ENCODE measurements around the gene GZMM. TPM values are rescaled to one million over a fixed set of nuclear protein-coding genes. Genes with fewer than 3 reads are reported as not detected.

The GZMM gene
- total and polyA plus RNA-seq, 2 experiments from 2014 or later: not detected

DNA sequence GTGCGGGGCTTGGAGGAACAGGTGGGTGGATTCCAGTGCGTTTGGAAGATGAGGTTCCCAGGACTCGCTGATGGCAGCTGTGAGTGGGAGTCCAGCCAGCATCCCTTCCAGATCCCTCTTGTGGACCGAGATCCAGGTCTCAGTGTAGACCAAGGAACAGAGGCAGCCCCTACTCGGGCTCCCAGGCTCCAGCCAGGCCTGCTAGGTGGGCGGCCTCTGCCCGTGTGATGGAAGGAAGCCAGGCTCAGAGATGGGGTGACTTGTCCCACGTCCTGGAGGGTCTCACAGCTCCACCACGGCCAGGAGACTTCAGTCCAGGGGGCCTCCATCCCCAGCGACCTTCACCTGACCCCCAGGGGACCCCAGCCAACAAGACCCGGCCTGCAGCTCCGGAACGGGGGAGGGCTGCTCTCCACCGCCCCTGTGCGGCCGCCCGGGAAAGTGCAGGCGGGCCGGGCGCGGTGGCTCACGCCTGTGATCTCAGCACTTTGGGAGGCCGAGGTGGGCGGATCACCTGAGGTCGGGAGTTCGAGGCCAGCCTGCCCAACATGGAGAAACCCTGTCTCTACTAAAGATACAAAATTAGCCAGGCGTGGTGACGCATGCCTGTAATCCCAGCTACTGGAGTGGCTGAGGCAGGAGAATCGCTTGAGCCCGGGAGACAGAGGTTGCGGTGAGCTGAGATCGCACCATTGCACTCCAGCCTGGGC is 48.3 kb upstream of the GZMM start:
- no peak for TF ChIP-seq EZH2 (IDR thresholded peaks at IDR 0.05; ENCODE audit: borderline replicate concordance)
- TF ChIP-seq CTCF (IDR thresholded peaks at IDR 0.05; ENCODE audit: poor library complexity): peak; percentile 65
- TF ChIP-seq EZH2phosphoT487 (IDR thresholded peaks at IDR 0.05; ENCODE audit: low read depth, severe bottlenecking, unreplicated experiment): no peak
- Histone ChIP-seq H3K27me3 (peaks cover 22% of the 10 kb centered on the region), H3K9me3 (ENCODE audit: low read depth) (no peaks in the 10 kb centered on the region), H3K4me1 (ENCODE audit: insufficient read depth) (no peaks in the 10 kb centered on the region), H2AFZ (no peak overlapping the region), H3K27ac (no peak overlapping the region), H3K4me2 (no peak overlapping the region), H3K4me3 (no peak overlapping the region), H3K9me2 (replicated peaks; ENCODE audit: insufficient read depth) (no peaks in the 10 kb centered on the region), H4K20me1 (ENCODE audit: insufficient read depth, poor library complexity, severe bottlenecking) (no peaks in the 10 kb centered on the region), H3K36me3 (replicated peaks; ENCODE audit: insufficient read depth, low read depth) (no peaks in the 10 kb centered on the region), H3K79me2 (no peaks in the 10 kb centered on the region)
- WGBS (ENCODE audit: low lambda C conversion rate, missing lambda C conversion rate): 36% methylated on average over 28 of the region's 32 CpGs
- DNase-seq (ENCODE audit: low spot score): peak; percentile 43

DNA sequence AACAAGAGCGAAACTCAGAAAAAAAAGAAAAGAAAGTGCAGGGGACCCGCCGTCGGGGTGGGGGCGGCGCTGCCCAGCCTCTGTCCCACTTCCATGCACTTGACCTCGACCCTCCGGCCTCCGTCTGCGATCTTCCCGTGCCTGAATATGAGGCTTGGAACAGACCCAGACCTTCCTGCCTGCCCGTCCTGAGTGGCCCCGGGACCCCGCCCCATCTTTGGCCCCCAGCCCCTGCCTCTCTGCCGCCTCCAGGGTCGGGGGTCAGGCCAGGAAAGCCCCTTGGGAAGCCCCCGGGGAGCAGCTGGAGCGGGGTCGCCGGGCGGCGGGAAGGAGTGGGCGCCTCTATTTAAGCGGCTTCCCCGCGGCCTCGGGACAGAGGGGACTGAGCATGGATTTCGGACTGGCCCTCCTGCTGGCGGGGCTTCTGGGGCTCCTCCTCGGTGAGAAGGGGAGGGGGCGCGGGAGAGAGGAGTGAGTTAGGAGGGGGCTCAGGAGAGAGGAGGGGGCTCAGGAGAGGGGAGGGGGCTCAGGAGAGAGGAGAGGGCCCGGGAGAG is 47.7 kb upstream of the GZMM start, which contains the start of gene MADCAM1:
Gene MADCAM1 (plus strand): TSS at position 375 of the 554 bp plus-strand sequence. CDS start 14 bp downstream, at position 389.
- peak; percentile 4 for DNase-seq (ENCODE audit: low spot score)

DNA sequence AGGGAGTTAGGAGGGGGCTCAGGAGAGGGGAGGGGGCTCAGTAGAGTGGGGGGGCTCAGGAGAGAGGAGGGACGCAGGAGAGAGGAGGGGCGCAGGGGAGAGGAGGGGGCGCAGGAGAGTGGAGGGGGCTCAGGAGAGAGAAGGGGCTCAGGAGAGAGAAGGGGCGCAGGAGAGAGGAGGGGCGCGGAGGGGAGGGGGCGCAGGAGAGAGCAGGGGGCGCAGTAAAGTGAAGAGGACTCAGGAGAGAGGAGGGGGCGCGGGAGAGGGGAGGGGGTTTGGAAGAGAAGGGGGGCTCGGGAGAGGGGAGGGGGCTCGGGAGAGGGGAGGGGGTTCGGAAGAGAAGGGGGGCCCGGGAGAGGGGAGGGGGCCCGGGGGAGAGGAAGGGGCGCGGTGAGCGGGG is 46.9 kb upstream of the GZMM start:
- Histone ChIP-seq H3K4me1 (ENCODE audit: insufficient read depth) (no peaks in the 10 kb centered on the region), H3K9me2 (replicated peaks; ENCODE audit: insufficient read depth) (no peaks in the 10 kb centered on the region), H3K4me2 (no peak overlapping the region), H3K79me2 (no peaks in the 10 kb centered on the region), H3K27me3 (peaks cover 22% of the 10 kb centered on the region), H2AFZ (no peak overlapping the region), H3K9me3 (ENCODE audit: low read depth) (no peaks in the 10 kb centered on the region), H4K20me1 (ENCODE audit: insufficient read depth, poor library complexity, severe bottlenecking) (no peaks in the 10 kb centered on the region), H3K4me3 (no peak overlapping the region), H3K36me3 (replicated peaks; ENCODE audit: insufficient read depth, low read depth) (no peaks in the 10 kb centered on the region), H3K27ac (no peak overlapping the region)
- DNase-seq (ENCODE audit: low spot score): peak; percentile 3
- no CpG with 5 or more reads among the region's 18 CpGs for WGBS (ENCODE audit: low lambda C conversion rate, missing lambda C conversion rate)
- TF ChIP-seq EZH2 (IDR thresholded peaks at IDR 0.05; ENCODE audit: borderline replicate concordance): no peak
- no peak for TF ChIP-seq CTCF (IDR thresholded peaks at IDR 0.05; ENCODE audit: poor library complexity)
- no peak for TF ChIP-seq EZH2phosphoT487 (IDR thresholded peaks at IDR 0.05; ENCODE audit: low read depth, severe bottlenecking, unreplicated experiment)

More for the DNA sequence above, 47.7 kb upstream of the GZMM start, which contains the start of gene MADCAM1:
- peak within 1 kb of the TSS; percentile 81 for H3K4me2 ChIP-seq
- no peak within 1 kb of the TSS for H3K4me3 ChIP-seq
- H3K36me3 ChIP-seq (replicated peaks; ENCODE audit: insufficient read depth, low read depth): no peaks in the 10 kb centered on the region
- peaks cover 22% of the 10 kb centered on the region for H3K27me3 ChIP-seq
- H3K79me2 ChIP-seq: no peaks in the 10 kb centered on the region
- H2AFZ ChIP-seq: no peak within 1 kb of the TSS
- no peaks in the 10 kb centered on the region for H3K9me3 ChIP-seq (ENCODE audit: low read depth)
- no peak within 1 kb of the TSS for H3K27ac ChIP-seq
- H3K9me2 ChIP-seq (replicated peaks; ENCODE audit: insufficient read depth): no peaks in the 10 kb centered on the region
- WGBS (ENCODE audit: low lambda C conversion rate, missing lambda C conversion rate): 33% methylated on average over 22 of the region's 33 CpGs
- no peaks in the 10 kb centered on the region for H4K20me1 ChIP-seq (ENCODE audit: insufficient read depth, poor library complexity, severe bottlenecking)
- TF ChIP-seq EZH2 (IDR thresholded peaks at IDR 0.05; ENCODE audit: borderline replicate concordance) (no peak), EZH2phosphoT487 (IDR thresholded peaks at IDR 0.05; ENCODE audit: low read depth, severe bottlenecking, unreplicated experiment) (no peak), CTCF (IDR thresholded peaks at IDR 0.05; ENCODE audit: poor library complexity) (no peak)
- no peaks in the 10 kb centered on the region for H3K4me1 ChIP-seq (ENCODE audit: insufficient read depth)
